ENCODE measurements around the gene GPS1.

GRCh38 chr17:82050152-82050760, 1.4 kb upstream of the GPS1 start:
- TF ChIP-seq, protein P1, sequence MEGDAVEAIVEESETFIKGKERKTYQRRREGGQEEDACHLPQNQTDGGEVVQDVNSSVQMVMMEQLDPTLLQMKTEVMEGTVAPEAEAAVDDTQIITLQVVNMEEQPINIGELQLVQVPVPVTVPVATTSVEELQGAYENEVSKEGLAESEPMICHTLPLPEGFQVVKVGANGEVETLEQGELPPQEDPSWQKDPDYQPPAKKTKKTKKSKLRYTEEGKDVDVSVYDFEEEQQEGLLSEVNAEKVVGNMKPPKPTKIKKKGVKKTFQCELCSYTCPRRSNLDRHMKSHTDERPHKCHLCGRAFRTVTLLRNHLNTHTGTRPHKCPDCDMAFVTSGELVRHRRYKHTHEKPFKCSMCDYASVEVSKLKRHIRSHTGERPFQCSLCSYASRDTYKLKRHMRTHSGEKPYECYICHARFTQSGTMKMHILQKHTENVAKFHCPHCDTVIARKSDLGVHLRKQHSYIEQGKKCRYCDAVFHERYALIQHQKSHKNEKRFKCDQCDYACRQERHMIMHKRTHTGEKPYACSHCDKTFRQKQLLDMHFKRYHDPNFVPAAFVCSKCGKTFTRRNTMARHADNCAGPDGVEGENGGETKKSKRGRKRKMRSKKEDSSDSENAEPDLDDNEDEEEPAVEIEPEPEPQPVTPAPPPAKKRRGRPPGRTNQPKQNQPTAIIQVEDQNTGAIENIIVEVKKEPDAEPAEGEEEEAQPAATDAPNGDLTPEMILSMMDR (IDR thresholded peaks at IDR 0.05), result no peak
- no peak for TF ChIP-seq POLR2AphosphoS5 (IDR thresholded peaks at IDR 0.05; ENCODE audit: low read depth, low read length)
- TF ChIP-seq REST (IDR thresholded peaks at IDR 0.05; ENCODE audit: low read depth, low read length), result no peak
- no peak for TF ChIP-seq EP300 (IDR thresholded peaks at IDR 0.05; ENCODE audit: borderline replicate concordance in 1 of 2, low read depth in 1 of 2, low read length in 1 of 2)
- TF ChIP-seq TAF1 (IDR thresholded peaks at IDR 0.05; ENCODE audit: borderline replicate concordance, low read depth, low read length), result no peak
- TF ChIP-seq, protein P2, sequence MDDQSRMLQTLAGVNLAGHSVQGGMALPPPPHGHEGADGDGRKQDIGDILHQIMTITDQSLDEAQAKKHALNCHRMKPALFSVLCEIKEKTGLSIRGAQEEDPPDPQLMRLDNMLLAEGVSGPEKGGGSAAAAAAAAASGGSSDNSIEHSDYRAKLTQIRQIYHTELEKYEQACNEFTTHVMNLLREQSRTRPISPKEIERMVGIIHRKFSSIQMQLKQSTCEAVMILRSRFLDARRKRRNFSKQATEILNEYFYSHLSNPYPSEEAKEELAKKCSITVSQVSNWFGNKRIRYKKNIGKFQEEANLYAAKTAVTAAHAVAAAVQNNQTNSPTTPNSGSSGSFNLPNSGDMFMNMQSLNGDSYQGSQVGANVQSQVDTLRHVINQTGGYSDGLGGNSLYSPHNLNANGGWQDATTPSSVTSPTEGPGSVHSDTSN (IDR thresholded peaks at IDR 0.05), result no peak
- TF ChIP-seq RFX5 (IDR thresholded peaks at IDR 0.05; ENCODE audit: low read length), result no peak
- TF ChIP-seq ZBTB33 (IDR thresholded peaks at IDR 0.05; ENCODE audit: borderline replicate concordance, low read depth), result no peak
- TF ChIP-seq FOXM1 (IDR thresholded peaks at IDR 0.05; ENCODE audit: low read depth), result no peak
- TF ChIP-seq RAD21 (IDR thresholded peaks at IDR 0.05; ENCODE audit: low read length), result no peak
- no peak for TF ChIP-seq TEAD4 (IDR thresholded peaks at IDR 0.05; ENCODE audit: borderline replicate concordance, insufficient read depth)
- no peak for TF ChIP-seq SIN3A (IDR thresholded peaks at IDR 0.05; ENCODE audit: borderline replicate concordance, low read depth, low read length)
- TF ChIP-seq EZH2phosphoT487 (IDR thresholded peaks at IDR 0.05; ENCODE audit: borderline replicate concordance, low read depth), result no peak

Measured in SK-N-SH (cell line).